HG03103 (cell line): ENCODE results near the gene HSD3B1.
"Not testable (repeated sequence)": the region's sequence is repeated elsewhere in the genome, so short reads cannot be mapped to it uniquely, and the experiment has no call there.

Experiments used
- ATAC-seq: cut with Tn5 transposase; IDR thresholded peaks from one replicate; pipeline ENCODE4 v1.9.1; 2021; ENCODE audit warnings: low read depth; ENCODE audit not compliant: unreplicated experiment

HSD3B1 gene

DNA sequence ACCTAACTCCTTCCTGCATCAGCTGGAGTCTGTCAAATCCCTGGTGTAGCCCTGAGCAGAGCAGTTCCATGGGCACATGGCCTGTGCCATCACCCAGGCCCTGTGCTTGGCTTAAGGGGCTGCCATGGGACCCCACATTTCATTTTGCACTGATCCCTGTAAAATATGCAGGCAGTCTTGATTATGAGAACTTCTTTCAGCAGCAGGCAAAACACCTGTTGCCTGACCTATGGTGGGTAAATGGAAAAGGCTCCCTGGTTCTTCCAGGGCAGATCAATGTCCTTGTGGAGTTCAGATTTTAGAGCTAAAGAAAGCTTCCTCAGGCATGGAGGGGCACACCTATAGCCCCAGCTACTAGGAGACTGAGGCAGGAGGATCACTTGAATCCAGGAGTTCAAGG, 44.2 kb downstream of the HSD3B1 start:
- no peak for ATAC-seq

DNA sequence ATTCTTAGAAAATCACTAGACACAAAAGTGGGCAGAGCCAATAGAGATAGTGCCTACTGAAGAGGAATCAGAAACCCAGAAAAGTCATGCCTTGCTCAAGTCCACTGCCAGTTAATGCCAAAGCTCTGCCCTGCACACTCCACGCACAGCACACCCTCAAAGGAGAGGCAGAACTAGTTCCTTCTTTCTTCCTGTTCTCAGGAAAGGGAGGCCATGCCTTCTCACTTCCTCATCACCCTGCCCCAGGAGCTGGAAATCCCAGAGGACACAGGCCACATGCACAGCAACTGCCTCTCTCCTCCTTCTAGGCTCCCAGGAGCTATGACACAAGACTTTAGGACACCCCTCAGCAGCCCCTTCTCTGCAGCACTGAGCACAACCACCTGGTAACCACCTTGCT, 45.6 kb downstream of the HSD3B1 start:
- ATAC-seq: not testable (repeated sequence)

DNA sequence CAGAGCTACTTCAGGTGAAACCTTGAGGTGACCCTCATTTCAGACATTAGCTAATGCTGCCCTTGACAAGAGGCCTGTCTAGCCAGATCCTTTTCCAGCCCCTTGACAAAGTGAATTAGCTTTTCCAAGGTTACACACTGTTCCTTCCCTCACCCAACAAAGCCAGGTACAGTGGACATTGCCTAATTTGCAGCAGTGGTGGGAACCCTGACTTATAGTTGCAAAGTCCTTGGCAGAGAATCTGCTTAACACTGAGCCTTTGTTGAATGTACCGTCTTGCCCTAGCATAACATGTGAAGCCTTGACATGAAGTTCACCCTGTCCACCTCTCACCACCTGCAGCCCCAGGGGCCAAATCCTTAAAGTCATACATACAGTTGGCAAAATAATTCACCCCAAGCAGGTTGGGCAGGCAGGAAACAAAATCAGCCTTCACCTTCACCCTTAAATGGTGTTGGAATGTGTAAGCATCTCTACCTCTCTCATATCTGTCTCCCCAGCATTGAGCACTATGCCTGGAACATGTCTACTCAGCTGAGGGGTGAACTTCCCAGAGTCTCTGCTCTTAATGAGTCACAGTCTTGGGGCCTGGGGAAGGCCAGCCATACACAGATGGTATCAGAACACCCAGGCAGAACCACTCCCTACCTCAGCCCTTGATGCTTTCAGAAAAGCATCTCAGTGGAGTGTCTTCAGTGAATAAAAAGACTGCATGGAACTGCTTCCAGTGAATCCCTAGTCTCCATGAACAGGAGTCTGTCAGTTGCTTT, 46.5 kb downstream of the HSD3B1 start:
- not testable (repeated sequence) for ATAC-seq

DNA sequence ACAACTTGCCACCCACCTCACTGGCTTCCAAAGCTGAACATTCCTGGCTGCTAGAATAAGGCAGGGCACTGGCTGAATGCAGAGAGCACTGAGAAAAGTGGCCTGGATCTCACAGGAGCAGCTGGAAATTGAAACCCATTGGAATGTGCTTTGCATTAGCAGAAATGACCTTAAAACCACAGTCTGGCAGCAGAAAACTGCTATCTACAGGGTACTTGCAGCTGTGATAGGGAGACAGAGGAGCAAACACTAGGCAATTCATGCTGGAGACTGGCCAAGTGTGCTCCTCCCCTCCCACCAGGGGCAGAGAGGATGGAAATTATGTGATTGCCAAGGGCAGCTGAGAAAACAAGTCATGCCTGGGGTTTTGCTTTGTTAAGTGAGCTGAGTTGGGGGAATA, 47.2 kb downstream of the HSD3B1 start:
- ATAC-seq: no peak

DNA sequence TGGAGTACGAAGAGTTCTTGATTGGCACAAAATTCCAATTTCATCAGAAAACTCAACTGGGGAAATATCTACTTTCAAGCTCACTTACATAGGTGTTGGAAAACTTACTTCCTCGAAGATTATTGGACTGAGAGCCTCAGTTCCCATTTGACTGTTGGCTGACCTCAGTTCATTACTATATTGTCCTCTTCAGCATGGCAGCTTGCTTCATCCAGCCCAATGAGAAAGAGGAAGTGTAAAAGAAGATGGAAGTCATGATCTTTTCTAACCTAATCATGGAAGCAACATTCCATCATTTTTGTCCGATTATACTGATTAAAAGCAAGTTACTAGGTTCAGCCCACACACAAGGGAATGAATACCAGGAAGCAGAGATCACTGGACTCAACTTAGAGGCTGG, 49.4 kb downstream of the HSD3B1 start:
- ATAC-seq: no peak

DNA sequence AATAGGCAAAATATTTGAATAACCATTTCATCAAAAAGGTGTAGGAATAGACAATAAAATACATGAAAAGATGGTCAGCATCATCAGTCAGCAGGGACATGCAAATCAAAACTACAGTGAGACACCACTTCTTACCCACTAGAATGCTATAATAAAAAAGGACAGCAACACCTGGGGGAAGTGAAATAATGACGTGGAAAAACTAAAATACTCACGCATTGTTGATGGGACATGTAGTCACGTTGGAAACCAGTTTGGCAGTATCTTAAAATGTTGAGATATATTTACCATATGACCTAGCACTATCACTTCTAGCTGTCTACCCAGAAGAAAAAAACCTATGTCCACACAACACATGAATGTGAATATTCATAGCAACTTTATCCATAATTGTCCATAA, 53.4 kb downstream of the HSD3B1 start:
- not testable (repeated sequence) for ATAC-seq

DNA sequence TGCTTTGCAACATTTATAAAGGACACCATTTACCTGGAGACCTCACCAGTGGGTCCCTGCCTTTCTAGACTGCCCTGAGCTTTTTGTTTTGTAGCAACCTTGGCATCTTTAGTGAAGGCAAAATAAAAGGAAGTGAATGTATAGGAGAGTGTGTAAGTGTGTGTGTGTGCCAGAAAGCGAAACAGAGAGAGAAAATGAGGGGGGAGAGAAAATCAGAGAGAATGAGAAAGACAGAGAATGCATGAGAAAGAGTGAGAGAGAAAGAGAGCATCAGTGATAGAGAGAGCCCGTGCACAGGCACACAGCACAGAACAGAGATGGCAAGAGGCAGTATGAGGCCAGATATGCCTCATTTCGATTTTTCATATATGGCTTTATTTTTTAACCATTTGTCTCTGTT, 57.5 kb downstream of the HSD3B1 start:
- ATAC-seq: peak; percentile 40
